Activated T-cell treated with anti-CD3 and anti-CD28 coated beads, Interleukin-2, amount 50 U/mL, for 4 hours (primary cell): Measurements from ENCODE around the gene GFM2. TPM values are rescaled to one million over a fixed set of nuclear protein-coding genes. Genes with fewer than 3 reads are reported as not detected.
"Not testable (repeated sequence)": the region's sequence is repeated elsewhere in the genome, so short reads cannot be mapped to it uniquely, and the experiment has no call there.

Experiments
- ATAC-seq, 2 donors: fragments of 200-7000 bp; cut with Tn5 transposase; one replicate each; pipeline ENCODE4 v1.10.0; 2021
- DNase-seq: peaks from one replicate; pipeline ENCODE4 v3.0.0-alpha.2; 2020
- H3K27me3 Mint-ChIP-seq: one replicate; pipeline ENCODE4 v1.8.0; 2021; ENCODE audit warnings: low read depth, mixed read lengths
- H3K36me3 Mint-ChIP-seq: one replicate; pipeline ENCODE4 v1.8.0; 2022; ENCODE audit warnings: mixed read lengths; ENCODE audit not compliant: insufficient read depth
- H3K4me1 Mint-ChIP-seq: one replicate; pipeline ENCODE4 v1.8.0; 2021; ENCODE audit warnings: low read depth, mixed read lengths
- H3K4me3 Mint-ChIP-seq: one replicate; pipeline ENCODE4 v1.8.0; 2021; ENCODE audit warnings: mild to moderate bottlenecking, moderate library complexity, mixed read lengths
- H3K9me3 Mint-ChIP-seq: one replicate; pipeline ENCODE4 v1.8.0; 2021; ENCODE audit warnings: mixed read lengths
- total RNA-seq, 3 donors: library from RNA; stranded (reverse); gene quantifications; one replicate each; pipeline ENCODE4 v1.2.1, GENCODE V29; 2021

GFM2 gene
- total RNA-seq, 3 donors from 2014 or later, result 24.3 to 28.2 (median 26.2) TPM

- peaks cover 49% of the 10 kb centered on the region for H3K4me1 Mint-ChIP-seq
- H3K36me3 Mint-ChIP-seq, result peaks cover 20% of the 10 kb centered on the region
- H3K4me3 Mint-ChIP-seq, result no peak overlapping the region
- no peaks in the 10 kb centered on the region for H3K27me3 Mint-ChIP-seq
- no peaks in the 10 kb centered on the region for H3K9me3 Mint-ChIP-seq
- no peak for DNase-seq
- no peak for ATAC-seq
These were observed 3.4 kb downstream of the GFM2 start for GRCh38 chr5:74763504-74763903.

GRCh38 chr5:74762599-74762998 lies 4.3 kb downstream of the GFM2 start:
- Mint-ChIP-seq H3K27me3 (no peaks in the 10 kb centered on the region), H3K4me3 (no peak overlapping the region), H3K36me3 (peaks cover 24% of the 10 kb centered on the region), H3K4me1 (peaks cover 44% of the 10 kb centered on the region), H3K9me3 (no peaks in the 10 kb centered on the region)
- no peak for DNase-seq
- peak; percentile 42 to 46 for ATAC-seq

- no peaks in the 10 kb centered on the region for H3K27me3 Mint-ChIP-seq
- ATAC-seq (no peak), DNase-seq (no peak)
- H3K4me3 Mint-ChIP-seq, result no peak overlapping the region
- H3K9me3 Mint-ChIP-seq, result peaks cover 5% of the 10 kb centered on the region
- H3K36me3 Mint-ChIP-seq, result peaks cover 34% of the 10 kb centered on the region
- peaks cover 38% of the 10 kb centered on the region for H3K4me1 Mint-ChIP-seq
These were observed 5.7 kb downstream of the GFM2 start for GRCh38 chr5:74761241-74761640.

- not testable (repeated sequence) for ATAC-seq, H3K4me3 Mint-ChIP-seq, H3K9me3 Mint-ChIP-seq, DNase-seq, H3K4me1 Mint-ChIP-seq, H3K27me3 Mint-ChIP-seq
- peaks cover 45% of the 10 kb centered on the region for H3K36me3 Mint-ChIP-seq
These were observed 18.2 kb downstream of the GFM2 start for GRCh38 chr5:74748742-74749141.

- Mint-ChIP-seq H3K4me1 (no peaks in the 10 kb centered on the region), H3K36me3 (peaks cover 23% of the 10 kb centered on the region), H3K9me3 (no peaks in the 10 kb centered on the region), H3K4me3 (no peak overlapping the region), H3K27me3 (no peaks in the 10 kb centered on the region)
- DNase-seq (no peak), ATAC-seq (no peak)
These were observed 28.5 kb downstream of the GFM2 start for GRCh38 chr5:74738406-74738805.

- H3K27me3 Mint-ChIP-seq, result no peaks in the 10 kb centered on the region
- DNase-seq, result no peak
- peaks cover 23% of the 10 kb centered on the region for H3K36me3 Mint-ChIP-seq
- H3K4me3 Mint-ChIP-seq, result no peak overlapping the region
- no peaks in the 10 kb centered on the region for H3K9me3 Mint-ChIP-seq
- ATAC-seq, result no peak
- H3K4me1 Mint-ChIP-seq, result no peaks in the 10 kb centered on the region
These were observed 30.2 kb downstream of the GFM2 start for GRCh38 chr5:74736759-74737158.

- Mint-ChIP-seq H3K27me3 (no peaks in the 10 kb centered on the region), H3K9me3 (no peaks in the 10 kb centered on the region), H3K4me3 (no peak overlapping the region), H3K36me3 (peaks cover 37% of the 10 kb centered on the region), H3K4me1 (no peaks in the 10 kb centered on the region)
- DNase-seq, result no peak
- ATAC-seq, result no peak
These were observed 41.6 kb downstream of the GFM2 start for GRCh38 chr5:74725331-74725730.

GRCh38 chr5:74722271-74722670 lies 44.6 kb downstream of the GFM2 start:
- Mint-ChIP-seq H3K4me3 (no peak overlapping the region), H3K36me3 (peaks cover 50% of the 10 kb centered on the region)
- ATAC-seq, result no peak

GRCh38 chr5:74717596-74717995 lies 49.3 kb downstream of the GFM2 start:
- Mint-ChIP-seq H3K27me3 (no peaks in the 10 kb centered on the region), H3K9me3 (no peaks in the 10 kb centered on the region), H3K36me3 (peaks cover 34% of the 10 kb centered on the region), H3K4me3 (no peak overlapping the region), H3K4me1 (no peaks in the 10 kb centered on the region)
- no peak for DNase-seq
- ATAC-seq, result no peak

More at GRCh38 chr5:74722271-74722670, 44.6 kb downstream of the GFM2 start:
- Mint-ChIP-seq H3K4me1 (no peaks in the 10 kb centered on the region), H3K27me3 (no peaks in the 10 kb centered on the region), H3K9me3 (no peaks in the 10 kb centered on the region)
- no peak for DNase-seq

- H3K4me3 Mint-ChIP-seq, result no peak overlapping the region
- H3K4me1 Mint-ChIP-seq, result peaks cover 3% of the 10 kb centered on the region
- DNase-seq, result no peak
- ATAC-seq, result no peak
- H3K36me3 Mint-ChIP-seq, result peaks cover 38% of the 10 kb centered on the region
- H3K27me3 Mint-ChIP-seq, result no peaks in the 10 kb centered on the region
- H3K9me3 Mint-ChIP-seq, result no peaks in the 10 kb centered on the region
These were observed 73.7 kb downstream of the GFM2 start for GRCh38 chr5:74693191-74693590.

GRCh38 chr5:74686962-74687751 lies 79.8 kb downstream of the GFM2 start:
- H3K27me3 Mint-ChIP-seq, result no peaks in the 10 kb centered on the region
- H3K4me1 Mint-ChIP-seq, result peaks cover 23% of the 10 kb centered on the region
- DNase-seq (no peak), ATAC-seq (no peak)
- H3K9me3 Mint-ChIP-seq, result no peaks in the 10 kb centered on the region
- H3K4me3 Mint-ChIP-seq, result peak overlapping the region; percentile 85
- H3K36me3 Mint-ChIP-seq, result peaks cover 24% of the 10 kb centered on the region

GRCh38 chr5:74685979-74686631 lies 80.8 kb downstream of the GFM2 start:
- no peaks in the 10 kb centered on the region for H3K27me3 Mint-ChIP-seq
- H3K4me3 Mint-ChIP-seq, result peak overlapping the region; percentile 85
- no peaks in the 10 kb centered on the region for H3K9me3 Mint-ChIP-seq
- peaks cover 23% of the 10 kb centered on the region for H3K4me1 Mint-ChIP-seq
- DNase-seq, result no peak
- ATAC-seq, result peak in 1 of 2 donors; percentile 8
- H3K36me3 Mint-ChIP-seq, result peaks cover 20% of the 10 kb centered on the region

- Mint-ChIP-seq H3K27me3 (no peaks in the 10 kb centered on the region), H3K36me3 (peaks cover 14% of the 10 kb centered on the region), H3K4me1 (peaks cover 23% of the 10 kb centered on the region), H3K9me3 (no peaks in the 10 kb centered on the region), H3K4me3 (peak within 1 kb of the TSS; percentile 85)
- peak; percentile 80 for DNase-seq
- peak; percentile 97 for ATAC-seq
These were observed 81.7 kb downstream of the GFM2 start, which contains the start of gene HEXB for GRCh38 chr5:74684900-74685851. Gene HEXB (plus strand): TSS chr5:74685233. CDS start chr5:74685261, 28 bp downstream.

- Mint-ChIP-seq H3K4me3 (no peak overlapping the region), H3K36me3 (no peaks in the 10 kb centered on the region), H3K9me3 (no peaks in the 10 kb centered on the region), H3K4me1 (peaks cover 2% of the 10 kb centered on the region), H3K27me3 (peaks cover 8% of the 10 kb centered on the region)
- ATAC-seq (no peak), DNase-seq (no peak)
These were observed 87.0 kb downstream of the GFM2 start for GRCh38 chr5:74679966-74680365.
